Ectodermal cell (in vitro differentiated cells): ENCODE results near the gene SLC25A47.
"Not testable (repeated sequence)": the region's sequence is repeated elsewhere in the genome, so short reads cannot be mapped to it uniquely, and the experiment has no call there.

Experiments used
- H3K27ac ChIP-seq: 2 replicates; pipeline ENCODE4 v1.7.0; 2013; ENCODE audit warnings: mild to moderate bottlenecking, low read depth, low read length; ENCODE audit not compliant: insufficient read depth, poor library complexity, severe bottlenecking
- H3K27me3 ChIP-seq: 2 replicates; pipeline ENCODE4 v1.7.0; 2013; ENCODE audit warnings: mild to moderate bottlenecking, low read length; ENCODE audit not compliant: insufficient read depth, control insufficient read depth, poor library complexity, severe bottlenecking
- H3K36me3 ChIP-seq: one replicate; pipeline ENCODE4 v1.7.0; 2013; ENCODE audit warnings: low read length; ENCODE audit not compliant: control insufficient read depth, insufficient read depth
- H3K4me1 ChIP-seq: one replicate; pipeline ENCODE4 v1.7.0; 2013; ENCODE audit warnings: low read length; ENCODE audit not compliant: control insufficient read depth, insufficient read depth
- H3K4me3 ChIP-seq: 2 replicates; pipeline ENCODE4 v1.7.0; 2013; ENCODE audit warnings: low read depth, low read length, control low read depth; ENCODE audit not compliant: insufficient read depth
- H3K9me3 ChIP-seq: 2 replicates; pipeline ENCODE4 v1.7.0; 2013; ENCODE audit warnings: mild to moderate bottlenecking, low read length, moderate library complexity; ENCODE audit not compliant: control insufficient read depth
- WGBS, 2 experiments: methylation state at CpG; one replicate each; pipeline ENCODE4 v1.1.7; 2013; ENCODE audit warnings: missing lambda C conversion rate in 2 of 2; 5-methylcytosine and 5-hydroxymethylcytosine counted together

The SLC25A47 gene

GRCh38 chr14:100304825-100305323 is 18.3 kb upstream of the SLC25A47 start:
- no peaks in the 10 kb centered on the region for H3K36me3 ChIP-seq
- 0 to 1% methylated on average over 23 of the region's 23 CpGs for WGBS, 2 experiments
- no peaks in the 10 kb centered on the region for H3K27me3 ChIP-seq
- H3K4me3 ChIP-seq, result peak overlapping the region; percentile 72
- H3K4me1 ChIP-seq, result peaks cover 38% of the 10 kb centered on the region
- H3K9me3 ChIP-seq, result no peaks in the 10 kb centered on the region
- H3K27ac ChIP-seq, result peak overlapping the region; percentile 41

- no peaks in the 10 kb centered on the region for H3K36me3 ChIP-seq
- H3K4me1 ChIP-seq, result peaks cover 38% of the 10 kb centered on the region
- H3K9me3 ChIP-seq, result no peaks in the 10 kb centered on the region
- no peaks in the 10 kb centered on the region for H3K27me3 ChIP-seq
- peak overlapping the region; percentile 41 for H3K27ac ChIP-seq
- H3K4me3 ChIP-seq, result peak overlapping the region; percentile 72
- WGBS, 2 experiments, result 0 to 1% methylated on average over 65 of the region's 65 CpGs
Observed at GRCh38 chr14:100305324-100306100, 17.6 kb upstream of the SLC25A47 start.

GRCh38 chr14:100306101-100306997 is 16.8 kb upstream of the SLC25A47 start, which contains the start of gene SLC25A29:
Gene SLC25A29 (minus strand): TSS chr14:100306444. CDS start chr14:100306232, 212 bp downstream.
- peaks cover 41% of the 10 kb centered on the region for H3K4me1 ChIP-seq
- H3K27ac ChIP-seq, result peak within 1 kb of the TSS; percentile 67
- WGBS, 2 experiments, result 0% methylated on average over 131 of the region's 131 CpGs

GRCh38 chr14:100306998-100307765 is 16.0 kb upstream of the SLC25A47 start:
- H3K27ac ChIP-seq, result peak overlapping the region; percentile 67
- H3K27me3 ChIP-seq, result no peaks in the 10 kb centered on the region
- no peaks in the 10 kb centered on the region for H3K9me3 ChIP-seq
- H3K4me3 ChIP-seq, result peak overlapping the region; percentile 72
- WGBS, 2 experiments, result 4% methylated on average over 49 of the region's 49 CpGs
- H3K36me3 ChIP-seq, result no peaks in the 10 kb centered on the region
- peaks cover 43% of the 10 kb centered on the region for H3K4me1 ChIP-seq

More at GRCh38 chr14:100306101-100306997, 16.8 kb upstream of the SLC25A47 start, which contains the start of gene SLC25A29:
- no peaks in the 10 kb centered on the region for H3K27me3 ChIP-seq
- no peaks in the 10 kb centered on the region for H3K9me3 ChIP-seq
- no peaks in the 10 kb centered on the region for H3K36me3 ChIP-seq
- peak within 1 kb of the TSS; percentile 72 for H3K4me3 ChIP-seq

- 86 to 87% methylated on average over 5 of the region's 5 CpGs for WGBS, 2 experiments
Observed at GRCh38 chr14:100307766-100308426, 15.2 kb upstream of the SLC25A47 start.

GRCh38 chr14:100308427-100308792 is 14.7 kb upstream of the SLC25A47 start:
- H3K36me3 ChIP-seq, H3K4me3 ChIP-seq, H3K9me3 ChIP-seq, H3K27me3 ChIP-seq, H3K27ac ChIP-seq: not testable (repeated sequence)
- H3K4me1 ChIP-seq, result peaks cover 39% of the 10 kb centered on the region
- WGBS, 2 experiments, result 90 to 93% methylated on average over 6 of the region's 6 CpGs

More at GRCh38 chr14:100307766-100308426, 15.2 kb upstream of the SLC25A47 start:
- Histone ChIP-seq H3K27ac (no peak overlapping the region), H3K4me3 (peak overlapping the region; percentile 72), H3K27me3 (no peaks in the 10 kb centered on the region), H3K36me3 (no peaks in the 10 kb centered on the region), H3K4me1 (peaks cover 43% of the 10 kb centered on the region), H3K9me3 (no peaks in the 10 kb centered on the region)

GRCh38 chr14:100309028-100309737 is 14.0 kb upstream of the SLC25A47 start:
- Histone ChIP-seq H3K27ac (no peak overlapping the region), H3K27me3 (no peaks in the 10 kb centered on the region), H3K36me3 (no peaks in the 10 kb centered on the region), H3K4me1 (peaks cover 31% of the 10 kb centered on the region), H3K9me3 (no peaks in the 10 kb centered on the region), H3K4me3 (no peak overlapping the region)
- 85 to 89% methylated on average over 8 of the region's 8 CpGs for WGBS, 2 experiments

GRCh38 chr14:100312110-100312876 is 10.8 kb upstream of the SLC25A47 start:
- H3K4me1 ChIP-seq, result peaks cover 24% of the 10 kb centered on the region
- H3K9me3 ChIP-seq, H3K4me3 ChIP-seq, H3K36me3 ChIP-seq, H3K27me3 ChIP-seq, H3K27ac ChIP-seq: not testable (repeated sequence)
- 70 to 72% methylated on average over 18 of the region's 18 CpGs for WGBS, 2 experiments
